ENCODE data around the gene ITGB1BP1. TPM values are rescaled to one million over a fixed set of nuclear protein-coding genes. Genes with fewer than 3 reads are reported as not detected.

ITGB1BP1 gene
- total RNA-seq, 2 donors from 2014 or later, result 29.0 to 34.4 TPM

DNA sequence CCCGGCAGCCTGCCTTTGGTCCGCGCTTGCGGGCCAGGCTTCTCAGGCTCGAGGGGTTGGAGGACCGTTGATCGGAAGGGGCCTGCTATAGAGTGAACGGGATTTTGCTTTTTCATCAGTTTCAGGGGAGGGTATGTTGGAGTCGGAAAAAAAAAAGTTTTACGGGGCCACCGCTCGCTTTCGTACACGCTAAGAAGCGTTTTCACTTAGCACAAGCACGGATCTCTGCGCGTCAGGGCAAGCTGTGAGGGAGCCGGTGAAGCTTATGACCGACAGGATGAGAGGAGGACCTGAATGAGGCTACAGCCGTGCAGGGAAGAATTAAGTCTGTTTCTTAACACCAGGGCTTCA lies 569 bp upstream of the ITGB1BP1 start:
- TF ChIP-seq, protein P1, sequence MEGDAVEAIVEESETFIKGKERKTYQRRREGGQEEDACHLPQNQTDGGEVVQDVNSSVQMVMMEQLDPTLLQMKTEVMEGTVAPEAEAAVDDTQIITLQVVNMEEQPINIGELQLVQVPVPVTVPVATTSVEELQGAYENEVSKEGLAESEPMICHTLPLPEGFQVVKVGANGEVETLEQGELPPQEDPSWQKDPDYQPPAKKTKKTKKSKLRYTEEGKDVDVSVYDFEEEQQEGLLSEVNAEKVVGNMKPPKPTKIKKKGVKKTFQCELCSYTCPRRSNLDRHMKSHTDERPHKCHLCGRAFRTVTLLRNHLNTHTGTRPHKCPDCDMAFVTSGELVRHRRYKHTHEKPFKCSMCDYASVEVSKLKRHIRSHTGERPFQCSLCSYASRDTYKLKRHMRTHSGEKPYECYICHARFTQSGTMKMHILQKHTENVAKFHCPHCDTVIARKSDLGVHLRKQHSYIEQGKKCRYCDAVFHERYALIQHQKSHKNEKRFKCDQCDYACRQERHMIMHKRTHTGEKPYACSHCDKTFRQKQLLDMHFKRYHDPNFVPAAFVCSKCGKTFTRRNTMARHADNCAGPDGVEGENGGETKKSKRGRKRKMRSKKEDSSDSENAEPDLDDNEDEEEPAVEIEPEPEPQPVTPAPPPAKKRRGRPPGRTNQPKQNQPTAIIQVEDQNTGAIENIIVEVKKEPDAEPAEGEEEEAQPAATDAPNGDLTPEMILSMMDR (IDR thresholded peaks at IDR 0.05), result no peak
- peaks cover 0 to 45% of the 10 kb centered on the region in 2 donors for H3K4me1 ChIP-seq
- H3K27me3 ChIP-seq, result no peaks in the 10 kb centered on the region
- no peaks in the 10 kb centered on the region for H3K9me3 ChIP-seq
- no peak for DNase-seq (ENCODE audit: low spot score)
- H3K4me3 ChIP-seq, result peak overlapping the region; percentile 72 to 80
- peak overlapping the region; percentile 89 to 96 for H3K27ac ChIP-seq
- H3K36me3 ChIP-seq, result peaks cover under 1% of the 10 kb centered on the region

DNA sequence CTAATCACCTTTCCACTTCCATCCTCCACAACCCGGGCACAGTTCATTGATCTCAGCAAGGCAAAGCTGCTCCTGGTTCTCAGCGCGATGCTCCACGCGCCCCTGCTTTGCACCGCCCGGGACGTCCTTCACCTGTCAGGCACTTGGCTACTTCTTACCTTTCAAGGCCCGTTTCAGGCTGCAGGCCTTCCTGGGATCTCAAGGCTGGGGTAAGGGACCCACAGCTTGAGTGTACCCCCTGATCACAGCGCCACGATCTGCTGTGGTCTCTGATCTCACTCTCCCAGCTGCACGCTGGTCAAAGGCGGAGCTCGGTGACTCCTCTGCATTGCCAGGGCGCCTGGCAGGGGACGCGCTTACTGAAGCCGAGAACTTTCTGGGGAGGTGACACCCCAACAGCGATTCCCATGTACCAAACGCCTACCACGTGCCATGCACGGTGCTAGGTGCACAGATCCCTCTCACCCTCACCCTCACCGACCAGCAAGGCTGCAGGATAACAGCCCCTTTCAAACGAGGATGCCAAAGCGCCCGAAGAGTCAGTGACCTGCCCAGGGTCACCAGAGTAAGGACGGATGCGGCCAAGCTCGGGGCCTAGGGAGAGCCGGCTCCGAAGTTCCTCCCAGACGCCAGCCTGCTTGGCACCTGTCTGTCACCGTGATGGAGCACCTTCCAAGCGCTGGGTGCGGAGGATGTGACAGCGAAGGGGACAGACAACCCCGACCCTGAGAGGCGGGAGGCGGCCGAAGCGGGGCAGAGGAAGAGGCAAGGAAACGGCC lies 818 bp downstream of the ITGB1BP1 start:
- DNase-seq (ENCODE audit: low spot score), result peak; percentile 66
- TF ChIP-seq, protein P1 (IDR thresholded peaks at IDR 0.05), result no peak
- Histone ChIP-seq H3K27ac (peak overlapping the region; percentile 89 to 96), H3K9me3 (no peaks in the 10 kb centered on the region), H3K27me3 (no peaks in the 10 kb centered on the region), H3K4me1 (peaks cover 0 to 45% of the 10 kb centered on the region in 2 donors), H3K36me3 (no peaks in the 10 kb centered on the region), H3K4me3 (peak overlapping the region; percentile 72 to 80)

DNA sequence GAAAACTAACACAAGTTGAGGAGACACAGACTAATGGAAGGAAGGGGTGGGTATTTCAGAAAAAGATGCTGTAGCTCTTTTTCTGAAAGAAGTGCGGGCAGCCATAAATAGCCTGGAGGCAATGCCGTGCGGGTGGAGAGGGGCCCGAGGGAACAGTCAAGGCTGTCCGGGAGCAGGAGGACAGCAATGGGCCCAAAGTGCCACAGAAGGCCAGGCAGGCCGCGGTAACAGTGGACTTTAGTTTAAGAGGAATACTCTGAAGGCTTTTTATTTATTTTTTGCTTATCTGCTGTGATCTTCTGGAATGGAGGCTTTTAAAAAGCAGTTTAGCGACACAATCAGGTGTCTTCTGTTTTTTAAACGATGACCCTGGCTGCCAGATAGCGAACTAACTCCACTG lies 2.8 kb downstream of the ITGB1BP1 start:
- TF ChIP-seq, protein P1 (IDR thresholded peaks at IDR 0.05), result no peak
- Histone ChIP-seq H3K27me3 (no peaks in the 10 kb centered on the region), H3K27ac (no peak overlapping the region), H3K4me3 (no peak overlapping the region), H3K4me1 (peaks cover 0 to 45% of the 10 kb centered on the region in 2 donors), H3K9me3 (no peaks in the 10 kb centered on the region), H3K36me3 (no peaks in the 10 kb centered on the region)
- DNase-seq (ENCODE audit: low spot score), result no peak

DNA sequence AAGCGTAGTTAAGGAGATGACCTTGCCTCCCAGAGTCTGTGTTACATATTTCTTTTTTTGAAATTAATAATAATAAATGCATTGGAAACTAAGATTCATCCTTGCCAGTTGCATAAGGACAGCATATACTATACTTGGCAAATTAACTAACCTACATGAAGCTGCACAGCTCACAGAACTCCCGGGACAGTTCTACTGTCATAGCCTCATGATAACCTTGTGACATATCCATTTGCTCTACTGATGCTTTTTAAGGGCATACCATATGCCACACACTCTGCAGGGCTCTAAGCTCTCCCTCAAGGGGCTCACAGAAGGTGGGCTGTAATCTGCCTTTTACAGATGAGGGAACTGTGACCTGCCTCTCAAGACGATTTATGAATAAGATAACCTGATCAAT lies 3.8 kb downstream of the ITGB1BP1 start:
- TF ChIP-seq, protein P1 (IDR thresholded peaks at IDR 0.05), result no peak
- no peak overlapping the region for H3K27ac ChIP-seq
- no peaks in the 10 kb centered on the region for H3K27me3 ChIP-seq
- no peaks in the 10 kb centered on the region for H3K36me3 ChIP-seq
- H3K4me1 ChIP-seq, result peaks cover 0 to 37% of the 10 kb centered on the region in 2 donors
- H3K4me3 ChIP-seq, result no peak overlapping the region
- no peaks in the 10 kb centered on the region for H3K9me3 ChIP-seq
- no peak for DNase-seq (ENCODE audit: low spot score)

DNA sequence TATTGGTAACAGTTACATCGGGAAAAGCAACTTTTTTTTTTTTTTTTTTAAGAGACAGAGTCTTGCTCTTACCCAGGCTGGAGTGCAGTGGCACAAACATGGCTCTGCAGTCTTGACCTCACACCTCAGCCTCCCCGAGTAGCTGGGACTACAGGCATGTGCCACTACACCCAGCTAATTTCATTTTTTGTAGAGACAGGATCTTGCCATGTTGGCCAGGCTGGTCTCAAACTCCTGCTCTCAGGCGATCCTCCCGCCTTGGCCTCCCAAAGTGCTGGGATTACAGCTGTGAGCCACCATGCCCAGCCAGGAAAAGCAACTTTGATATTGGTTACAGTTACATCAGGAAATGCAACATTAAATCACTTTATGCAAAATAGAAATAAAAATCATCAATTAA lies 4.6 kb downstream of the ITGB1BP1 start:
- TF ChIP-seq, protein P1 (IDR thresholded peaks at IDR 0.05), result no peak
- Histone ChIP-seq H3K4me1 (peaks cover 0 to 31% of the 10 kb centered on the region in 2 donors), H3K36me3 (no peaks in the 10 kb centered on the region), H3K27me3 (no peaks in the 10 kb centered on the region), H3K9me3 (no peaks in the 10 kb centered on the region), H3K4me3 (no peak overlapping the region), H3K27ac (no peak overlapping the region)
- no peak for DNase-seq (ENCODE audit: low spot score)

DNA sequence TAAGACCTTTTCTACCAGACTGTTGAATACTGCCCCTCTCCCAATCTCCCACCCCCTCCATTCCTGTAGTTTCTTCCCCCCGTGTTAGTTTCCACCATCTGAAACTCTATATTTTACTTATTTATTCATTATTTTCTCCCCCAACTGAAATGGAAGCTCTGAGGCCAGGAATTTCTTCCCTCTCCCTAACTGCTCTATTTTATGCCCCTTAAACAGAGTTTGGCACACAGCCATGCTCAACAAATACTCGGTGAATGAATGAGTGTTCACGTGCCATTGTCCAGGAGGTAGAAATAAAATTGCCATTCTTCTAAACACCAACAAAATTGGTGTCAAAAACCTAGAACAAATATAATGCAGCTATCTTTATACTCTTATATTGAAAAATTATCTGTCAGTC lies 5.6 kb downstream of the ITGB1BP1 start:
- Histone ChIP-seq H3K4me1 (peaks cover 0 to 31% of the 10 kb centered on the region in 2 donors), H3K36me3 (no peaks in the 10 kb centered on the region)

More for the DNA sequence above, 5.6 kb downstream of the ITGB1BP1 start:
- Histone ChIP-seq H3K27ac (no peak overlapping the region), H3K9me3 (no peaks in the 10 kb centered on the region), H3K27me3 (no peaks in the 10 kb centered on the region), H3K4me3 (no peak overlapping the region)
- no peak for DNase-seq (ENCODE audit: low spot score)
- TF ChIP-seq, protein P1 (IDR thresholded peaks at IDR 0.05), result no peak
